MM.1S (cell line): ENCODE measurements around the gene DNER.

Experiments
- DNase-seq: peaks from one replicate; pipeline ENCODE4 v3.0.0-alpha.2; 2015
- H2AFZ ChIP-seq: fragments of 300-600 bp; sonication (generic); 2 replicates; pipeline ENCODE4 v1.6.0; 2016; ENCODE audit warnings: antibody characterized with exemption, low read length
- H3F3A ChIP-seq: fragments of 300-600 bp; sonication (generic); 2 replicates; pipeline ENCODE4 v1.6.1; 2016; ENCODE audit warnings: mild to moderate bottlenecking, antibody characterized with exemption, low read length, moderate library complexity, mixed read lengths; ENCODE audit not compliant: insufficient read depth
- H3K27ac ChIP-seq: fragments of 300-600 bp; sonication (generic); 2 replicates; pipeline ENCODE4 v1.5.1; 2016; ENCODE audit warnings: mild to moderate bottlenecking, low read length
- H3K27me3 ChIP-seq: fragments of 300-600 bp; sonication (generic); replicated peaks from 2 replicates; pipeline ENCODE4 v1.6.0; 2016; ENCODE audit warnings: low read length; ENCODE audit not compliant: insufficient read depth
- H3K36me3 ChIP-seq: fragments of 300-600 bp; sonication (generic); replicated peaks from 2 replicates; pipeline ENCODE4 v1.6.1; 2016; ENCODE audit warnings: mild to moderate bottlenecking, low read length, mixed read lengths; ENCODE audit not compliant: insufficient read depth
- H3K4me1 ChIP-seq: fragments of 300-600 bp; sonication (generic); 2 replicates; pipeline ENCODE4 v1.6.1; 2016; ENCODE audit warnings: low read length, mixed read lengths
- H3K4me2 ChIP-seq: fragments of 300-600 bp; sonication (generic); 2 replicates; pipeline ENCODE4 v1.6.0; 2016; ENCODE audit warnings: low read depth, low read length
- H3K4me3 ChIP-seq: fragments of 300-600 bp; sonication (generic); 2 replicates; pipeline ENCODE4 v1.5.1; 2016; ENCODE audit warnings: low read length, mixed read lengths
- H3K79me2 ChIP-seq: fragments of 300-600 bp; sonication (generic); 2 replicates; pipeline ENCODE4 v1.6.1; 2016; ENCODE audit warnings: mixed run types, low read length, mixed read lengths
- H3K9ac ChIP-seq: fragments of 300-600 bp; sonication (generic); 2 replicates; pipeline ENCODE4 v1.6.1; 2016; ENCODE audit warnings: low read length, mixed read lengths
- H3K9me2 ChIP-seq: fragments of 300-600 bp; sonication (generic); replicated peaks from 2 replicates; pipeline ENCODE4 v1.6.1; 2016; ENCODE audit warnings: mild to moderate bottlenecking, low read length, mixed read lengths; ENCODE audit not compliant: insufficient read depth
- H3K9me3 ChIP-seq: fragments of 300-600 bp; sonication (generic); replicated peaks from 2 replicates; pipeline ENCODE4 v1.6.1; 2016; ENCODE audit warnings: mild to moderate bottlenecking, low read length, mixed read lengths; ENCODE audit not compliant: insufficient read depth
- H4K20me1 ChIP-seq: fragments of 300-600 bp; sonication (generic); 2 replicates; pipeline ENCODE4 v1.6.1; 2016; ENCODE audit warnings: mild to moderate bottlenecking, low read length, moderate library complexity, mixed read lengths; ENCODE audit not compliant: insufficient read depth
- EZH2 ChIP-seq: fragments of 300-600 bp; sonication (generic); optimal IDR thresholded peaks from 2 replicates; pipeline ENCODE3; 2017; ENCODE audit warnings: low read depth, mild to moderate bottlenecking, antibody characterized with exemption, low read length, mixed read lengths
- EZH2phosphoT487 ChIP-seq: fragments of 300-600 bp; sonication (generic); IDR thresholded peaks from 2 replicates; pipeline ENCODE4 v1.6.1; 2018; ENCODE audit warnings: antibody characterized with exemption, low read length
- TF ChIP-seq, protein P1 (sequence below): fragments of 300-600 bp; sonication (generic); IDR thresholded peaks from 2 replicates; pipeline ENCODE4 v1.5.1; 2016; ENCODE audit warnings: antibody characterized with exemption, low read length, mixed read lengths

DNER gene

DNA sequence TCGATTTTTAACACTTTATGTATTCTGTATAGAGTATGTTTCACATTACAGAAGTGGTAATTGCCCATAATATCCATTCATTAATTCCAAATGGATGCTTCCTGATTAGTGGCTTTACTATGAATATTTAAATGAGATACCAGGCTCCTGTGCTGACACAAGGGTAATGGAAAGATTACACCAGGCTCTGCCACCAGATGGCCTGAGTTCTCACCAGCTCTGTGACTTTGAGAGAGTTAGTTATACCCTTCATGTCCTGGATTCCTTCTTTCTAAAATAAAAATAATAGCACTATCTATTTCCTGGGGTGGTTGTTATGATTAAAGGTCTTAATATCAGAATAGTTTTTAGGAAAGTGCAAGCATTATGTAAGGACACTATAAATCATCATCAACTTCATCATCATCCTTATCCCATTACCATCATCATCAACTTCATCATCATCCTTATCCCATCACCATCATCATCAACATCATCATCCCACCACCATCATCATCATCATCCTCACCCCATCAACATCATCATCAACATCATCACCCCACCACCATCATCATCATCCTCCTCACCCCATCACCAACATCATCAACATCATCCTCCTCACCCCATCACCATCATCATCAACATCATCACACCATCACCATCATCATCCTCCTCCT lies 151.8 kb downstream of the DNER start:
- Histone ChIP-seq H3K9me3 (no peaks in the 10 kb centered on the region), H3K9me2 (no peaks in the 10 kb centered on the region), H3K27me3 (no peaks in the 10 kb centered on the region), H3K27ac (no peak overlapping the region), H3K4me3 (no peak overlapping the region), H2AFZ (no peak overlapping the region), H3K4me1 (no peaks in the 10 kb centered on the region), H3K79me2 (no peaks in the 10 kb centered on the region), H3K36me3 (no peaks in the 10 kb centered on the region), H3K9ac (no peak overlapping the region), H3K4me2 (no peak overlapping the region), H3F3A (no peaks in the 10 kb centered on the region), H4K20me1 (no peaks in the 10 kb centered on the region)
- DNase-seq, result no peak
- TF ChIP-seq, protein P1, sequence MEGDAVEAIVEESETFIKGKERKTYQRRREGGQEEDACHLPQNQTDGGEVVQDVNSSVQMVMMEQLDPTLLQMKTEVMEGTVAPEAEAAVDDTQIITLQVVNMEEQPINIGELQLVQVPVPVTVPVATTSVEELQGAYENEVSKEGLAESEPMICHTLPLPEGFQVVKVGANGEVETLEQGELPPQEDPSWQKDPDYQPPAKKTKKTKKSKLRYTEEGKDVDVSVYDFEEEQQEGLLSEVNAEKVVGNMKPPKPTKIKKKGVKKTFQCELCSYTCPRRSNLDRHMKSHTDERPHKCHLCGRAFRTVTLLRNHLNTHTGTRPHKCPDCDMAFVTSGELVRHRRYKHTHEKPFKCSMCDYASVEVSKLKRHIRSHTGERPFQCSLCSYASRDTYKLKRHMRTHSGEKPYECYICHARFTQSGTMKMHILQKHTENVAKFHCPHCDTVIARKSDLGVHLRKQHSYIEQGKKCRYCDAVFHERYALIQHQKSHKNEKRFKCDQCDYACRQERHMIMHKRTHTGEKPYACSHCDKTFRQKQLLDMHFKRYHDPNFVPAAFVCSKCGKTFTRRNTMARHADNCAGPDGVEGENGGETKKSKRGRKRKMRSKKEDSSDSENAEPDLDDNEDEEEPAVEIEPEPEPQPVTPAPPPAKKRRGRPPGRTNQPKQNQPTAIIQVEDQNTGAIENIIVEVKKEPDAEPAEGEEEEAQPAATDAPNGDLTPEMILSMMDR, result no peak
- TF ChIP-seq EZH2, result no peak
- no peak for TF ChIP-seq EZH2phosphoT487

DNA sequence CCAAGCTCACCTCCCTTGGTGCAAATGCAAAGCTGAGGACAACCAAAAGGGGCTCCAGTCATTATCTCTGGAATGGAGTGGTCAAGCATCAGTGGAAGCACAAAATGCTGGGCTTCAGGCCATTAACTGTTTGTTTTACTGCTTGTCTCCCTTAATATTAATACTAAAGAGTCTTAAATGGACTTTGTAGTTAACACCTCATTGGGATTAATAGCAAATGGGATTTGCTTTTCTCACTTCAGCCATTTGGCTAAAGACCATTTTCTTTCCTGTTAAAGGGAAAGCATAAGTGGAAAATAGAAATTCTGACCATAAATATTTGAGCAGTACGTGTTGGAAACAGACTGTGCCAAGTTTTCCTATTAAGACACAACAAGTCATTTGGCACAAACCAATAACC lies 154.4 kb downstream of the DNER start:
- Histone ChIP-seq H3K9ac (no peak overlapping the region), H3F3A (no peaks in the 10 kb centered on the region)
- DNase-seq, result no peak

DNA sequence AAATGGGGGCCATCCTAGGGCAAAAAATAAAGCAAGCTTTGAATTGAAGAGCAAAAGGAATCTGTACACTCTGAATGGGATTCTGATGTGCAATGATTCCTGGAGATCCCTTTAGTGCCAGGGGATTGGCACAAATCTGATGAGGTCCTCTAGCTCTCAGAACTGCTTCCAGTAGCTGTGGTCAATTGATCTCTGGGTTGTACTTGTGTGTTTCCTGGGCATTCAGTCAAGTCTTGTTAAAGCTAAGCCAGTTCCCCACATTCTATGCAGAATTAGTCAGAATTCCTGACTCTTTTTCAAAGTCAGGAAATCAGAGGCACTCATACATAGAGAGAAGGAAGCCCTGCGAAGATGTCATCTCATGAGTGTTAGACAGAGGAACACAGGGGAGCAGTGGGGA lies 161.3 kb downstream of the DNER start:
- no peak overlapping the region for H2AFZ ChIP-seq
- H3K27me3 ChIP-seq, result no peaks in the 10 kb centered on the region
- no peak overlapping the region for H3K4me2 ChIP-seq
- DNase-seq, result no peak
- H3K9me3 ChIP-seq, result no peaks in the 10 kb centered on the region
- no peak overlapping the region for H3K27ac ChIP-seq
- no peak overlapping the region for H3K4me3 ChIP-seq
- no peak overlapping the region for H3K9ac ChIP-seq
- H3K4me1 ChIP-seq, result no peaks in the 10 kb centered on the region
- no peaks in the 10 kb centered on the region for H3K9me2 ChIP-seq
- no peaks in the 10 kb centered on the region for H3K36me3 ChIP-seq
- H4K20me1 ChIP-seq, result no peaks in the 10 kb centered on the region
- H3K79me2 ChIP-seq, result no peaks in the 10 kb centered on the region
- TF ChIP-seq EZH2, result no peak
- TF ChIP-seq, protein P1, result no peak
- no peak for TF ChIP-seq EZH2phosphoT487
- H3F3A ChIP-seq, result no peaks in the 10 kb centered on the region

More for the DNA sequence above, 154.4 kb downstream of the DNER start:
- no peak for TF ChIP-seq EZH2phosphoT487
- TF ChIP-seq EZH2, result no peak
- TF ChIP-seq, protein P1, result no peak
- no peaks in the 10 kb centered on the region for H4K20me1 ChIP-seq
- no peak overlapping the region for H2AFZ ChIP-seq
- H3K9me3 ChIP-seq, result no peaks in the 10 kb centered on the region
- no peaks in the 10 kb centered on the region for H3K4me1 ChIP-seq
- no peaks in the 10 kb centered on the region for H3K79me2 ChIP-seq
- H3K27me3 ChIP-seq, result no peaks in the 10 kb centered on the region
- no peak overlapping the region for H3K4me2 ChIP-seq
- no peaks in the 10 kb centered on the region for H3K36me3 ChIP-seq
- H3K9me2 ChIP-seq, result no peaks in the 10 kb centered on the region
- no peak overlapping the region for H3K4me3 ChIP-seq
- no peak overlapping the region for H3K27ac ChIP-seq
